Fibroblast of mammary gland (primary cell): ENCODE results near the gene CFL1.
A peak's percentile ranks its signal among the peaks of the same experiment; 100 is the strongest.

Source experiments
- DNase-seq: peaks from one replicate; pipeline ENCODE4 v3.0.0-alpha.2; 2010; ENCODE audit warnings: low read depth
- H3K4me3 ChIP-seq: 2 replicates; pipeline ENCODE4 v1.5.1; 2011; ENCODE audit warnings: low read depth, mild to moderate bottlenecking, low read length, moderate library complexity; ENCODE audit not compliant: control insufficient read depth
- TF ChIP-seq, protein P1 (sequence below): conservative IDR thresholded peaks from 2 replicates; pipeline ENCODE4 v1.5.1; 2011; ENCODE audit warnings: low read depth, low read length, inconsistent platforms; ENCODE audit not compliant: control insufficient read depth, insufficient read depth

The CFL1 gene

GRCh38 chr11:65882120-65883057 is 24.4 kb upstream of the CFL1 start:
- DNase-seq = no peak
- TF ChIP-seq, protein P1, sequence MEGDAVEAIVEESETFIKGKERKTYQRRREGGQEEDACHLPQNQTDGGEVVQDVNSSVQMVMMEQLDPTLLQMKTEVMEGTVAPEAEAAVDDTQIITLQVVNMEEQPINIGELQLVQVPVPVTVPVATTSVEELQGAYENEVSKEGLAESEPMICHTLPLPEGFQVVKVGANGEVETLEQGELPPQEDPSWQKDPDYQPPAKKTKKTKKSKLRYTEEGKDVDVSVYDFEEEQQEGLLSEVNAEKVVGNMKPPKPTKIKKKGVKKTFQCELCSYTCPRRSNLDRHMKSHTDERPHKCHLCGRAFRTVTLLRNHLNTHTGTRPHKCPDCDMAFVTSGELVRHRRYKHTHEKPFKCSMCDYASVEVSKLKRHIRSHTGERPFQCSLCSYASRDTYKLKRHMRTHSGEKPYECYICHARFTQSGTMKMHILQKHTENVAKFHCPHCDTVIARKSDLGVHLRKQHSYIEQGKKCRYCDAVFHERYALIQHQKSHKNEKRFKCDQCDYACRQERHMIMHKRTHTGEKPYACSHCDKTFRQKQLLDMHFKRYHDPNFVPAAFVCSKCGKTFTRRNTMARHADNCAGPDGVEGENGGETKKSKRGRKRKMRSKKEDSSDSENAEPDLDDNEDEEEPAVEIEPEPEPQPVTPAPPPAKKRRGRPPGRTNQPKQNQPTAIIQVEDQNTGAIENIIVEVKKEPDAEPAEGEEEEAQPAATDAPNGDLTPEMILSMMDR = no peak
- no peak overlapping the region for H3K4me3 ChIP-seq

DNA sequence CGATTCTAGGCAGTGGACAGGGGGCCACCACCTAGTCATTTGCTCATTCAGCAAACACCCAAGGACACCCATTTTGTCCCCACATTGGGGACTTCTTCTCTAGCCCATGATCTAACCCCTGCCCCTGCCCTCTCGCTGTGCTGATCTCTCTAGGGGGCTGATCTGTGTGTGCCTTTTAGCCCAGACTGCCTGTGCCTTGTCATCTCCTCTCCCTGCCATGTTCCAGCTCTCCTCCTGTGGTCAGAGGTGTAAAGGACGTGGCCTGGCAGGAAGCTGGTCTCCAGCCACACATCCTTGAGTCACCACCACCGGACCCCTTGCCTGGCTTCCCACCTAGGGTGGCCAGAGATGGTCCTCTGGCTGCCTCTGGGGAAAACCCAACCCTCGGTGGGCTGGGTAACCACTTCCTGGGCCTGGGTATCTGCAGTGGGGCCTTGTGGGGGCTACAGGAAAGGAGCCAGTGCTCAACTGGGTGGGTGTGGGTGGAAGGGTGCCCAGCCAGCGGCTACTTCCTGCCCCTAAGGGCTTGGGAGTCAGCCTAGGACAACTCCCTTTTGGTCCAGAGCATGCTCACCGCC is 23.0 kb upstream of the CFL1 start:
- DNase-seq = no peak
- H3K4me3 ChIP-seq = no peak overlapping the region
- TF ChIP-seq, protein P1 = no peak

DNA sequence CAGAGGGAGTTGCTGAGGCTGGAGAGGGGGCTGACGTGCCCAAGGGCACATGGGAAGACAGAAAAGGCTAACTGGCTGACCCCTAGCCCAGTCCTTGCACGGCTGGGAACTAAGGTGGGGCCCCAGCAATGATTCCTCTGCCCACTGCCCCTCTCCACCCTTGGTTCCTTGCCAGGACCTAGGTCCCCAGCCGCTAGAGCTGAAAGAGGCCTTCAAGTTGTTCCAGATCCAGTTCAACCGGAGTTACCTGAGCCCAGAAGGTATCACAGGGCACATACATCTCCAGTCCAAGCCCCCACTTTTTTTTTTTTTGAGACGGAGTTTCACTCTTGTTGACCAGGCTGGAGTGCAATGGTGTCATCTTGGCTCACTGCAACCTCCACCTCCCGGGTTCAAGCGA is 22.0 kb upstream of the CFL1 start:
- TF ChIP-seq, protein P1 = no peak
- no peak overlapping the region for H3K4me3 ChIP-seq
- no peak for DNase-seq

- H3K4me3 ChIP-seq = no peak within 1 kb of the TSS
- no peak for DNase-seq
- TF ChIP-seq, protein P1 = no peak
Observed at GRCh38 chr11:65879617-65880016, 21.6 kb upstream of the CFL1 start, which contains the start of gene CTSW. Gene CTSW, plus strand, starts transcription at chr11:65879837. Its CDS starts 18 bp downstream, at chr11:65879855.

- H3K4me3 ChIP-seq = peak overlapping the region; percentile 69
- DNase-seq = peak; percentile 88
- TF ChIP-seq, protein P1 = no peak
Observed at GRCh38 chr11:65873318-65874156, 15.6 kb upstream of the CFL1 start.

- H3K4me3 ChIP-seq = peak within 1 kb of the TSS; percentile 69
- TF ChIP-seq, protein P1 = no peak
- DNase-seq = no peak
Observed at GRCh38 chr11:65872586-65873317, 14.8 kb upstream of the CFL1 start, which contains the start of gene EFEMP2. Gene EFEMP2, minus strand, starts transcription at chr11:65872800. Its CDS starts 446 bp downstream, at chr11:65872354.
